Neuronal stem cell (in vitro differentiated cells): Measurements from ENCODE around the gene RASA3.

Source experiments
- DNase-seq: peaks from one replicate; pipeline ENCODE4 v3.0.0-alpha.2; 2013; ENCODE audit warnings: low spot score
- H2AFZ ChIP-seq: one replicate; pipeline ENCODE4 v1.6.1; 2013; ENCODE audit warnings: mild to moderate bottlenecking, low read length, inconsistent platforms
- H2AK5ac ChIP-seq: 2 replicates; pipeline ENCODE4 v1.6.1; 2013; ENCODE audit warnings: low read depth, mild to moderate bottlenecking, inconsistent platforms, low read length, moderate library complexity, mixed read lengths
- H2BK120ac ChIP-seq: 2 replicates; pipeline ENCODE4 v1.6.1; 2013; ENCODE audit warnings: low read depth, mild to moderate bottlenecking, inconsistent platforms, low read length, moderate library complexity, mixed read lengths
- H2BK12ac ChIP-seq: one replicate; pipeline ENCODE4 v1.6.1; 2013; ENCODE audit warnings: low read length, inconsistent platforms
- H2BK15ac ChIP-seq: 2 replicates; pipeline ENCODE4 v1.6.1; 2013; ENCODE audit warnings: mild to moderate bottlenecking, low read length, inconsistent platforms, mixed read lengths
- H2BK5ac ChIP-seq: one replicate; pipeline ENCODE4 v1.6.1; 2013; ENCODE audit warnings: inconsistent platforms, mild to moderate bottlenecking, low read length, moderate library complexity
- H3K14ac ChIP-seq: one replicate; pipeline ENCODE4 v1.6.1; 2013; ENCODE audit warnings: low read length, inconsistent platforms
- H3K18ac ChIP-seq: 2 replicates; pipeline ENCODE4 v1.6.1; 2013; ENCODE audit warnings: low read length, inconsistent platforms
- H3K23ac ChIP-seq: 2 replicates; pipeline ENCODE4 v1.6.1; 2013; ENCODE audit warnings: low read depth, mild to moderate bottlenecking, mixed read lengths, low read length, inconsistent platforms; ENCODE audit not compliant: poor library complexity
- H3K27ac ChIP-seq: replicated peaks from 3 replicates; pipeline ENCODE4 v1.5.1; 2013; ENCODE audit warnings: low read length, inconsistent platforms
- H3K27me3 ChIP-seq, 3 experiments: 2 replicates each; pipeline ENCODE4 v1.6.1; 2013; ENCODE audit warnings: low read length in 3 of 3, mild to moderate bottlenecking in 2 of 3, inconsistent platforms in 1 of 3, low read depth in 1 of 3, mixed read lengths in 1 of 3, moderate library complexity in 1 of 3; ENCODE audit not compliant: control insufficient read depth in 3 of 3, insufficient read depth in 3 of 3
- H3K36me3 ChIP-seq, 2 donors: replicated peaks in 1 of 2; 2 replicates each; pipeline ENCODE4 v1.6.1; 2013; ENCODE audit warnings: low read length in 2 of 2; ENCODE audit not compliant: control insufficient read depth in 2 of 2, insufficient read depth in 2 of 2
- H3K4ac ChIP-seq: 2 replicates; pipeline ENCODE4 v1.6.1; 2013; ENCODE audit warnings: inconsistent platforms, mild to moderate bottlenecking, low read length, moderate library complexity
- H3K4me1 ChIP-seq, 2 donors: 1 replicate in 1 of 2; 2 replicates in 1 of 2; pipeline ENCODE4 v1.6.1; 2013; ENCODE audit warnings: low read length in 2 of 2, low read depth in 1 of 2; ENCODE audit not compliant: control insufficient read depth in 2 of 2, insufficient read depth in 1 of 2
- H3K4me2 ChIP-seq: one replicate; pipeline ENCODE4 v1.6.1; 2013; ENCODE audit warnings: mild to moderate bottlenecking, low read length, inconsistent platforms; ENCODE audit not compliant: insufficient read depth, poor library complexity, severe bottlenecking
- H3K4me3 ChIP-seq, 2 donors: 2 replicates each; pipeline ENCODE4 v1.5.1; 2013; ENCODE audit warnings: low read length in 2 of 2, mild to moderate bottlenecking in 2 of 2, inconsistent platforms in 1 of 2, moderate library complexity in 1 of 2
- H3K79me1 ChIP-seq: one replicate; pipeline ENCODE4 v1.6.1; 2013; ENCODE audit warnings: low read depth, mild to moderate bottlenecking, inconsistent platforms, low read length, moderate library complexity
- H3K9ac ChIP-seq: one replicate; pipeline ENCODE4 v1.6.1; 2013; ENCODE audit warnings: mild to moderate bottlenecking, low read depth, low read length, inconsistent platforms; ENCODE audit not compliant: poor library complexity
- H3K9me3 ChIP-seq, 2 donors: replicated peaks in 1 of 2; 2 replicates each; pipeline versions ENCODE3 to v1.6.1; 2013; ENCODE audit warnings: low read length in 2 of 2, mild to moderate bottlenecking in 2 of 2, inconsistent platforms in 1 of 2, low read depth in 1 of 2, mixed read lengths in 1 of 2, moderate library complexity in 1 of 2; ENCODE audit not compliant: control insufficient read depth in 2 of 2, insufficient read depth in 1 of 2
- H4K8ac ChIP-seq: one replicate; pipeline ENCODE4 v1.6.1; 2013; ENCODE audit warnings: low read depth, mild to moderate bottlenecking, inconsistent platforms, low read length, moderate library complexity
- H4K91ac ChIP-seq: one replicate; pipeline ENCODE4 v1.6.1; 2013; ENCODE audit warnings: low read length, low read depth, mild to moderate bottlenecking, inconsistent platforms; ENCODE audit not compliant: poor library complexity
- WGBS, 2 donors: extraction: QIAGEN DNeasy Blood & Tissue Kit; methylation state at CpG; one replicate each; pipeline ENCODE4 v1.1.7; 2013; ENCODE audit warnings: missing lambda C conversion rate in 2 of 2, mixed read lengths in 1 of 2; ENCODE audit not compliant: insufficient read length in 2 of 2, insufficient replicate concordance in 1 of 2; ENCODE audit errors: extremely low coverage in 2 of 2; 5-methylcytosine and 5-hydroxymethylcytosine counted together

Gene RASA3

DNA sequence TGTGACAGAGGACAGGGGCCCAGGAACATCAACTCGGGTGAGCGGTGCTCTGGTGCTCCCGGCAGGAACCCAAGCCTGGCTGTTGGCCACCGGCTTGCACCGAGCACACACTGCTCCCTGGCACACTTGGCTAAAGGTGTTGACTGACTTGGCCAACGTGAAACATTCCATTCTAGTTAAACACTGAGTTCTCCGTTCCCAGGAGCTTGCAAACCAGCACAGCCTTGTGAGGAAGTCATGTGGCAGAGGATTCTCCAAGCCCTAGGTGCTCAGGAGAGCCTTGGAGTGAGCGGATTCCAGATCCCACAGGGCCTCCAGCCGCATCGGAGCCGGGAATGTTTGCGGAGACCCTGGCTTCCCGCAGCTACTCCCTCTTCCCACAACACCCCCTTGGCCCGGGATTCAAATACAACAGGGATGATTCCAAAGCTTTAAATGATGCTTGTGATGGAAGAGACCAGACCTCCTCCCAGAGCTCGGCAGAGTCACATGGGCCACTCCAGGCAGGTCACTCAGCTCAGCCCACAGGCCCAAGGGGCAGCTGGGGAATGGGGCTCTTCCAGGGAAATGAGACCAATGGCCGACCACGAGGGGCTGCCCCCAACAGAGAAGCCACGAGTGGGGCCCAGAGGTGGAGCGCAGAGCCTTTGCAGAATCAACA is 161.5 kb downstream of the RASA3 start:
- DNase-seq = no peak
- no peaks in the 10 kb centered on the region for H3K79me1 ChIP-seq
- peak overlapping the region; percentile 46 for H2BK5ac ChIP-seq
- H3K4me1 ChIP-seq = no peaks in the 10 kb centered on the region
- H3K4me3 ChIP-seq = no peak overlapping the region
- H3K27me3 ChIP-seq = peaks cover 0 to 1% (median 0%) of the 10 kb centered on the region in 3 experiments
- H2BK15ac ChIP-seq = no peak overlapping the region
- H2AK5ac ChIP-seq = peak overlapping the region; percentile 9
- H3K14ac ChIP-seq = no peak overlapping the region
- H3K9ac ChIP-seq = peak overlapping the region; percentile 17
- WGBS, 2 donors = no CpG with 5 or more reads among the region's 19 CpGs
- no peak overlapping the region for H2AFZ ChIP-seq
- peak overlapping the region; percentile 34 for H3K23ac ChIP-seq
- H4K8ac ChIP-seq = no peak overlapping the region
- no peak overlapping the region for H3K27ac ChIP-seq
- no peak overlapping the region for H2BK12ac ChIP-seq
- no peak overlapping the region for H3K4ac ChIP-seq
- H3K4me2 ChIP-seq = no peak overlapping the region
- H2BK120ac ChIP-seq = no peak overlapping the region
- no peak overlapping the region for H4K91ac ChIP-seq
- H3K18ac ChIP-seq = no peak overlapping the region
- peaks cover 5 to 7% of the 10 kb centered on the region in 2 donors for H3K9me3 ChIP-seq
- peaks cover 1 to 23% of the 10 kb centered on the region in 2 donors for H3K36me3 ChIP-seq

- peak overlapping the region; percentile 9 for H2AK5ac ChIP-seq
- H4K91ac ChIP-seq = no peak overlapping the region
- H3K4me1 ChIP-seq = no peaks in the 10 kb centered on the region
- H2BK12ac ChIP-seq = no peak overlapping the region
- no peak overlapping the region for H3K27ac ChIP-seq
- no peak overlapping the region for H4K8ac ChIP-seq
- no peak overlapping the region for H3K9ac ChIP-seq
- no peak overlapping the region for H3K4me3 ChIP-seq
- no peak overlapping the region for H3K14ac ChIP-seq
- H3K18ac ChIP-seq = peak overlapping the region; percentile 23
- no peaks in the 10 kb centered on the region for H3K79me1 ChIP-seq
- no peak overlapping the region for H2BK15ac ChIP-seq
- no peak for DNase-seq
- peaks cover 0 to 2% (median 0%) of the 10 kb centered on the region in 3 experiments for H3K27me3 ChIP-seq
- no CpG with 5 or more reads among the region's 20 CpGs for WGBS, 2 donors
- H2BK120ac ChIP-seq = no peak overlapping the region
- H3K23ac ChIP-seq = peak overlapping the region; percentile 18
- H2AFZ ChIP-seq = no peak overlapping the region
- no peak overlapping the region for H2BK5ac ChIP-seq
- H3K9me3 ChIP-seq = peaks cover 6 to 7% of the 10 kb centered on the region in 2 donors
- peaks cover 2 to 15% of the 10 kb centered on the region in 2 donors for H3K36me3 ChIP-seq
- H3K4ac ChIP-seq = no peak overlapping the region
- H3K4me2 ChIP-seq = no peak overlapping the region
Measured at GRCh38 chr13:113969973-113970611, 162.3 kb downstream of the RASA3 start.

DNA sequence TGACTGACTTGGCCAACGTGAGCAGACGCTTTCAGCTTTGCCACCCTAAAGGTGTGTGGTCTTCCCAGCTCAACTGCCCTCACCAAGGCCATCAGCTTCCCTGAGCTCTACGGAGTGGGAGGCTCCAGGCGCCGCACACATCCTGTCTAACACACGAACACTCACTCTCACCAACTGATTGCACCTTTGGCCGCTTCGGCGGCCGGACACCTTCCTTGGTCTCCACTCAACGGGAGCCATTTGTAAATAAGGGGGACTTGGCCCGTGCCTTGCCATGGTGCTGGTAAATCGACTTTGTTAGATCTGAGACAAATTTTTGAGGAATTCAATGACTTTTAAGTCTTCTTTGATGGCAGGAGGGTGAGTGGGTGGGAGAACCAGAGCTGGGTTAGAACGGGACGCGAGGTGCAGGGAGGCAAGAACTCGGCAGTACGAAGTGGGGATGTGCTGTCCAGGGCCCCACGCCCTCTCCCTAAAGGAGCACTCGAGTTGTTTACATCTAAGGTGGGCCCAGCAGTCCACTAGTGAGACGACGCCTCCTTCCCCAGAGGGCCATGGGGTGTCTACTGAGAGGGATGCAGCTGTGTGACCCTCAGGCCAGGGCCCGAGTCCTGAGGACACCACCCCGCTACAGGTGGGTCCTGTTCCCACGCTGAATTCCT is 163.0 kb downstream of the RASA3 start:
- H3K27me3 ChIP-seq = peaks cover 0 to 2% (median 0%) of the 10 kb centered on the region in 3 experiments
- H3K4me2 ChIP-seq = no peak overlapping the region
- H3K4me1 ChIP-seq = no peaks in the 10 kb centered on the region
- H2BK5ac ChIP-seq = no peak overlapping the region
- H3K18ac ChIP-seq = peak overlapping the region; percentile 35
- no peak overlapping the region for H3K4me3 ChIP-seq
- peaks cover 2 to 8% of the 10 kb centered on the region in 2 donors for H3K36me3 ChIP-seq
- no CpG with 5 or more reads among the region's 25 CpGs for WGBS, 2 donors
- no peak overlapping the region for H2BK15ac ChIP-seq
- no peaks in the 10 kb centered on the region for H3K79me1 ChIP-seq
- no peak overlapping the region for H3K9ac ChIP-seq
- peak overlapping the region; percentile 92 for H2AK5ac ChIP-seq
- no peak overlapping the region for H3K4ac ChIP-seq
- no peak overlapping the region for H3K23ac ChIP-seq
- DNase-seq = no peak
- H2BK12ac ChIP-seq = no peak overlapping the region
- H3K9me3 ChIP-seq = peaks cover 7 to 12% of the 10 kb centered on the region in 2 donors
- H3K27ac ChIP-seq = no peak overlapping the region
- H4K8ac ChIP-seq = no peak overlapping the region
- no peak overlapping the region for H2BK120ac ChIP-seq
- peak overlapping the region; percentile 79 for H3K14ac ChIP-seq
- no peak overlapping the region for H4K91ac ChIP-seq
- no peak overlapping the region for H2AFZ ChIP-seq
